Anterior cingulate cortex (tissue), 58 donors: Measurements from ENCODE around the gene WDR31.
A peak's percentile ranks its signal among the peaks of the same experiment; 100 is the strongest.
"Not testable (repeated sequence)": the region's sequence is repeated elsewhere in the genome, so short reads cannot be mapped to it uniquely, and the experiment has no call there.

Source experiments
- DNase-seq, 58 donors: peaks; one replicate each; lab custom pipeline; 2025; lab: John Stamatoyannopoulos, UW

WDR31 gene

GRCh38 chr9:113340011-113340699 lies at the start of gene WDR31:
Gene WDR31 (minus strand): TSS chr9:113340275. CDS start chr9:113332022, 8,253 bp downstream.
- peak in 57 of 58 donors; percentile 56 to 93 (median 84) for DNase-seq

GRCh38 chr9:113389451-113389850 lies 49.4 kb upstream of the WDR31 start:
- no peak for DNase-seq

GRCh38 chr9:113388833-113389232 lies 48.8 kb upstream of the WDR31 start:
- no peak for DNase-seq

- DNase-seq = no peak
Measured at GRCh38 chr9:113387560-113388230, 47.6 kb upstream of the WDR31 start.

- DNase-seq = no peak
Measured at GRCh38 chr9:113386571-113387393, 46.7 kb upstream of the WDR31 start.

GRCh38 chr9:113381909-113382411 lies 41.9 kb upstream of the WDR31 start:
- no peak for DNase-seq

GRCh38 chr9:113381441-113381840 lies 41.4 kb upstream of the WDR31 start:
- not testable (repeated sequence) for DNase-seq

GRCh38 chr9:113380869-113381378 lies 40.8 kb upstream of the WDR31 start:
- no peak for DNase-seq

GRCh38 chr9:113379829-113380210 lies 39.7 kb upstream of the WDR31 start:
- not testable (repeated sequence) for DNase-seq

- not testable (repeated sequence) for DNase-seq
Measured at GRCh38 chr9:113379094-113379828, 39.2 kb upstream of the WDR31 start.

- peak in 56 of 58 donors; percentile 8 to 86 (median 63) for DNase-seq
Measured at GRCh38 chr9:113376634-113377567, 36.8 kb upstream of the WDR31 start, which contains the start of gene HDHD3. Gene HDHD3 (minus strand): TSS chr9:113376986. CDS start chr9:113374354, 2,632 bp downstream.

GRCh38 chr9:113375057-113376023 lies 35.3 kb upstream of the WDR31 start:
- no peak for DNase-seq

- no peak for DNase-seq
Measured at GRCh38 chr9:113373676-113374392, 33.8 kb upstream of the WDR31 start.

GRCh38 chr9:113373256-113373655 lies 33.2 kb upstream of the WDR31 start:
- no peak for DNase-seq

- peak in 2 of 58 donors; percentile 7 to 11 for DNase-seq
Measured at GRCh38 chr9:113372059-113372458, 32.0 kb upstream of the WDR31 start.

- no peak for DNase-seq
Measured at GRCh38 chr9:113370806-113371325, 30.8 kb upstream of the WDR31 start.

- DNase-seq = no peak
Measured at GRCh38 chr9:113369855-113370140, 29.7 kb upstream of the WDR31 start.
